OCI-LY3 (cell line): Measurements from ENCODE around the gene FAM76B.

ENCODE experiments used
- CTCF ChIP-seq: fragments of 200-600, 300-600 bp; sonication (generic); IDR thresholded peaks from 2 replicates; pipeline ENCODE4 v1.5.1; 2014; ENCODE audit warnings: antibody characterized with exemption, low read length, low read depth
- EZH2phosphoT487 ChIP-seq: fragments of 200-600 bp; shearing (Covaris generic); IDR thresholded peaks from 2 replicates; pipeline ENCODE4 v1.6.1; 2018; ENCODE audit warnings: antibody characterized with exemption, mixed run types, low read depth

- TF ChIP-seq CTCF (no peak), EZH2phosphoT487 (no peak)
Measured at GRCh38 chr11:95776859-95777258, 12.7 kb downstream of the FAM76B start.
